PC-9 (cell line): ENCODE results near the gene PGBD5. TPM values are rescaled to one million over a fixed set of nuclear protein-coding genes. Genes with fewer than 3 reads are reported as not detected.

Experiments
- BruUV-seq: library from RNA; stranded (reverse); fragments of 400-500 nt; replicated peaks from 2 replicates; lab custom pipeline; 2021; lab: Mats Ljungman, UMichigan
- CTCF ChIA-PET: fragments of 300-600 bp; sonication (Branson Sonifier 250); formaldehyde crosslinking; loops from one replicate; lab custom pipeline; 2022; ENCODE audit warnings: antibody characterized with exemption; lab: Charles Lee
- POLR2A ChIA-PET: fragments of 300-600 bp; sonication (Branson Sonifier 250); formaldehyde crosslinking; loops from one replicate; lab custom pipeline; 2022; ENCODE audit warnings: antibody characterized with exemption; ENCODE audit not compliant: unreplicated experiment; lab: Charles Lee
- DNase-seq, 2 experiments: peaks; one replicate each; pipeline versions ENCODE4 v3.0.0 to v3.0.0-alpha.2; 2015 to 2022; ENCODE audit warnings: mixed read lengths in 1 of 2
- H2AFZ ChIP-seq: fragments of 200-600 bp; sonication (generic); 2 replicates; pipeline ENCODE4 v1.8.1; 2017; ENCODE audit warnings: antibody characterized with exemption
- H3F3A ChIP-seq: fragments of 200-600 bp; sonication (generic); 2 replicates; pipeline ENCODE4 v1.8.1; 2017; ENCODE audit warnings: antibody characterized with exemption, mild to moderate bottlenecking, low read depth; ENCODE audit not compliant: insufficient read depth
- H3K27ac ChIP-seq: fragments of 200-600 bp; sonication (generic); 2 replicates; pipeline ENCODE4 v1.6.1; 2016; ENCODE audit warnings: mixed run types
- H3K27me3 ChIP-seq: fragments of 200-600 bp; sonication (generic); 2 replicates; pipeline ENCODE4 v1.6.1; 2016; ENCODE audit warnings: low read depth, mixed run types; ENCODE audit not compliant: insufficient read depth
- H3K36me3 ChIP-seq: fragments of 200-600 bp; sonication (generic); 2 replicates; pipeline ENCODE4 v1.6.1; 2016; ENCODE audit warnings: low read depth, mixed run types
- H3K4me1 ChIP-seq: fragments of 200-600 bp; sonication (generic); replicated peaks from 2 replicates; pipeline ENCODE4 v1.6.1; 2016; ENCODE audit warnings: mixed run types; ENCODE audit not compliant: insufficient read depth
- H3K4me2 ChIP-seq: fragments of 200-600 bp; sonication (generic); 2 replicates; pipeline ENCODE4 v1.6.1; 2017; ENCODE audit warnings: mixed run types
- H3K4me3 ChIP-seq: fragments of 200-600 bp; sonication (generic); 2 replicates; pipeline ENCODE4 v1.6.1; 2016; ENCODE audit warnings: mixed run types
- H3K79me2 ChIP-seq: fragments of 200-600 bp; sonication (generic); 2 replicates; pipeline ENCODE4 v1.6.1; 2017; ENCODE audit warnings: low read depth, mixed run types
- H3K9me2 ChIP-seq: fragments of 200-600 bp; sonication (generic); 2 replicates; pipeline ENCODE4 v1.8.1; 2017; ENCODE audit warnings: mild to moderate bottlenecking; ENCODE audit not compliant: insufficient read depth
- H3K9me3 ChIP-seq: fragments of 200-600 bp; sonication (generic); 2 replicates; pipeline ENCODE4 v1.8.1; 2016; ENCODE audit warnings: low read depth; ENCODE audit not compliant: insufficient read depth
- H4K20me1 ChIP-seq: fragments of 200-600 bp; sonication (generic); 2 replicates; pipeline ENCODE4 v1.8.1; 2017; ENCODE audit not compliant: insufficient read depth
- CTCF ChIP-seq: fragments of 200-600 bp; sonication (generic); conservative IDR thresholded peaks from 2 replicates; pipeline ENCODE4 v1.6.1; 2017; ENCODE audit warnings: mixed run types, antibody characterized with exemption, mild to moderate bottlenecking, moderate library complexity
- EZH2 ChIP-seq: fragments of 200-600 bp; sonication (generic); IDR thresholded peaks from 2 replicates; pipeline ENCODE4 v1.8.0; 2017; ENCODE audit warnings: antibody characterized with exemption, low read depth
- intact Hi-C: fragments of 100-400 bp; cut with micrococcal nuclease; formaldehyde crosslinking; loops from one replicate; pipeline ENCODE4 v1.10.0; 2022; ENCODE audit not compliant: unreplicated experiment
- total RNA-seq: library from RNA; stranded (reverse); gene quantifications from 2 replicates; pipeline ENCODE4 v1.2.3, GENCODE V29; 2021

PGBD5 gene
- total RNA-seq, 1 experiment from 2014 or later = not detected

- intact Hi-C loops = no loop called here
- no peaks in the 10 kb centered on the region for H3K9me2 ChIP-seq
- no peaks in the 10 kb centered on the region for H3F3A ChIP-seq
- no peaks in the 10 kb centered on the region for H3K4me1 ChIP-seq
- H3K36me3 ChIP-seq = no peaks in the 10 kb centered on the region
- H3K27me3 ChIP-seq = peaks cover 6% of the 10 kb centered on the region; the same call in 1 of the 2 replicates
- ChIA-PET POLR2A (no interaction called here), CTCF (no interaction called here)
- H3K27ac ChIP-seq = no peak overlapping the region
- no TSS peak for BruUV-seq
- no peaks in the 10 kb centered on the region for H3K79me2 ChIP-seq
- H3K9me3 ChIP-seq = no peaks in the 10 kb centered on the region
- H2AFZ ChIP-seq = no peak overlapping the region
- H4K20me1 ChIP-seq = no peaks in the 10 kb centered on the region
- no peak overlapping the region for H3K4me3 ChIP-seq
- no peak overlapping the region for H3K4me2 ChIP-seq
- TF ChIP-seq CTCF (no peak), EZH2 (no peak)
- no peak for DNase-seq
Measured at GRCh38 chr1:230287674-230288315, 138.3 kb downstream of the PGBD5 start.

GRCh38 chr1:230286890-230287269, 139.3 kb downstream of the PGBD5 start:
- no peaks in the 10 kb centered on the region for H3F3A ChIP-seq
- H3K4me3 ChIP-seq = no peak overlapping the region
- intact Hi-C loops = no loop called here
- H3K9me3 ChIP-seq = no peaks in the 10 kb centered on the region
- no TSS peak for BruUV-seq
- no peak overlapping the region for H2AFZ ChIP-seq
- no peaks in the 10 kb centered on the region for H3K9me2 ChIP-seq
- H3K36me3 ChIP-seq = no peaks in the 10 kb centered on the region
- TF ChIP-seq EZH2 = no peak
- no peak for TF ChIP-seq CTCF
- H3K27ac ChIP-seq = no peak overlapping the region
- H4K20me1 ChIP-seq = no peaks in the 10 kb centered on the region
- DNase-seq = no peak
- no peak overlapping the region for H3K4me2 ChIP-seq
- H3K79me2 ChIP-seq = no peaks in the 10 kb centered on the region
- ChIA-PET CTCF (no interaction called here), POLR2A (no interaction called here)
- no peaks in the 10 kb centered on the region for H3K4me1 ChIP-seq
- H3K27me3 ChIP-seq = no peaks in the 10 kb centered on the region

GRCh38 chr1:230286166-230286889, 139.8 kb downstream of the PGBD5 start:
- Histone ChIP-seq H3K27ac (no peak overlapping the region), H3F3A (no peaks in the 10 kb centered on the region), H2AFZ (no peak overlapping the region), H3K4me1 (no peaks in the 10 kb centered on the region), H3K9me2 (no peaks in the 10 kb centered on the region), H3K4me3 (no peak overlapping the region), H4K20me1 (no peaks in the 10 kb centered on the region), H3K9me3 (no peaks in the 10 kb centered on the region), H3K27me3 (no peaks in the 10 kb centered on the region), H3K79me2 (no peaks in the 10 kb centered on the region), H3K36me3 (no peaks in the 10 kb centered on the region), H3K4me2 (no peak overlapping the region)
- DNase-seq = no peak
- TF ChIP-seq EZH2 (no peak), CTCF (no peak)
- intact Hi-C loops = no loop called here
- ChIA-PET POLR2A (no interaction called here), CTCF (no interaction called here)
- no TSS peak for BruUV-seq
